Right lobe of liver (tissue), 4 donors: ENCODE measurements around the gene PCNX4.

Experiments used
- CTCF ChIP-seq, 4 donors: fragments of 200-600 bp in 3 of 4; fragments of 450-650 bp in 1 of 4; IDR thresholded peaks; one replicate each; pipeline versions ENCODE4 v1.5.1 to v1.8.0; 2016 to 2022; ENCODE audit warnings: antibody characterized with exemption in 4 of 4, mild to moderate bottlenecking in 2 of 4
- POLR2A ChIP-seq: fragments of 450-650 bp; IDR thresholded peaks from one replicate; pipeline ENCODE4 v1.6.1; 2017; ENCODE audit warnings: antibody characterized with exemption, mild to moderate bottlenecking
- donor health status: DM: no; HTN: no; CAD: no.
- donor health status: DM: no; HTN: no; CAD: no.
- donor health status: DM: no; HTN: yes; CAD: no.

- TF ChIP-seq CTCF (IDR thresholded peaks at IDR 0.05) (no peak), POLR2A (no peak)
Measured at GRCh38 chr14:60170948-60171347, 79.2 kb downstream of the PCNX4 start.
